ACC112 (cell line): ENCODE measurements around the gene KMT2C.

Experiments used
- H2AFZ ChIP-seq: fragments of 200-600 bp; sonication (generic); one replicate; pipeline ENCODE4 v1.6.0; 2017; ENCODE audit warnings: antibody characterized with exemption, low read length; ENCODE audit not compliant: unreplicated experiment
- H3K27ac ChIP-seq: fragments of 200-600 bp; sonication (generic); 2 replicates; pipeline ENCODE4 v1.5.1; 2014; ENCODE audit warnings: low read depth, mild to moderate bottlenecking, antibody characterized with exemption, low read length, moderate library complexity
- H3K27me3 ChIP-seq: fragments of 200-600 bp; sonication (generic); 2 replicates; pipeline ENCODE4 v1.6.1; 2014; ENCODE audit warnings: mild to moderate bottlenecking, antibody characterized with exemption, low read length, moderate library complexity, mixed read lengths; ENCODE audit not compliant: insufficient read depth
- H3K36me3 ChIP-seq: fragments of 200-600 bp; sonication (generic); 2 replicates; pipeline ENCODE4 v1.6.1; 2016; ENCODE audit warnings: mild to moderate bottlenecking, antibody characterized with exemption, low read length, moderate library complexity, mixed read lengths; ENCODE audit not compliant: insufficient read depth
- H3K4me1 ChIP-seq: fragments of 200-600 bp; sonication (generic); one replicate; pipeline ENCODE4 v1.6.1; 2016; ENCODE audit warnings: low read length, mixed read lengths; ENCODE audit not compliant: insufficient read depth, unreplicated experiment, control insufficient read depth
- H3K4me3 ChIP-seq: fragments of 200-600 bp; sonication (generic); 2 replicates; pipeline ENCODE4 v1.5.1; 2014; ENCODE audit warnings: mild to moderate bottlenecking, low read depth, low read length
- H3K79me2 ChIP-seq: fragments of 200-600 bp; sonication (generic); one replicate; pipeline ENCODE4 v1.6.0; 2016; ENCODE audit warnings: low read length; ENCODE audit not compliant: control insufficient read depth, unreplicated experiment, insufficient read depth

The KMT2C gene

GRCh38 chr7:152203095-152203494 is 232.7 kb downstream of the KMT2C start:
- Histone ChIP-seq H3K36me3 (peaks cover 12% of the 10 kb centered on the region), H3K27ac (no peak overlapping the region), H2AFZ (no peak overlapping the region), H3K4me3 (no peak overlapping the region), H3K79me2 (no peaks in the 10 kb centered on the region), H3K27me3 (no peaks in the 10 kb centered on the region), H3K4me1 (peaks cover 27% of the 10 kb centered on the region)

- no peak overlapping the region for H2AFZ ChIP-seq
- peak overlapping the region; percentile 35 for H3K27ac ChIP-seq
- no peaks in the 10 kb centered on the region for H3K79me2 ChIP-seq
- H3K27me3 ChIP-seq: no peaks in the 10 kb centered on the region
- peaks cover 15% of the 10 kb centered on the region for H3K36me3 ChIP-seq
- peaks cover 27% of the 10 kb centered on the region for H3K4me1 ChIP-seq
- H3K4me3 ChIP-seq: peak overlapping the region; percentile 8; the same call in 1 of the 2 replicates
These were observed 233.7 kb downstream of the KMT2C start for GRCh38 chr7:152202056-152202455.

- Histone ChIP-seq H3K36me3 (peaks cover 22% of the 10 kb centered on the region), H3K27ac (no peak overlapping the region), H3K79me2 (no peaks in the 10 kb centered on the region), H3K4me1 (peaks cover 27% of the 10 kb centered on the region), H2AFZ (no peak overlapping the region), H3K4me3 (no peak overlapping the region), H3K27me3 (no peaks in the 10 kb centered on the region)
These were observed 235.4 kb downstream of the KMT2C start for GRCh38 chr7:152200395-152200794.

DNA sequence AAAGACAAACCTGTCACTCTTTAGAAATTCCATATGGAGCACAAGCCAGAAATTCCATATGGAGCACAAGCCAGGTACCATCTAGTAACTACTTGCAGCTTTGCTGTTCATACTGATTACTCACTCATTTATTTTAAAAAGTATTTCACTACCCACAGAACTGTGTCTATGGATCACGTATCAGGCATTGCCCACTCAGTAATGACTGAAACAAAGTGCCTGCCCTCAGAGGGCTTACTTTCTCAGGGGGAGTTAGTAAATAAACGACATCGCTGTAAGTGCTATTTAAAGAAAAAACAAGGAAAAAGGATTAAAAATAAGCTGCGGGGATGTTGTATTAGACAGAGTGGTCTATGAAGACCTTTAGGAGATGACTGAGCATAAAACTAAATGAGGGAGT is 239.4 kb downstream of the KMT2C start:
- Histone ChIP-seq H3K27me3 (no peaks in the 10 kb centered on the region), H3K4me3 (no peak overlapping the region), H3K79me2 (no peaks in the 10 kb centered on the region), H3K4me1 (peaks cover 12% of the 10 kb centered on the region), H3K36me3 (peaks cover 41% of the 10 kb centered on the region), H2AFZ (no peak overlapping the region), H3K27ac (no peak overlapping the region)

- Histone ChIP-seq H3K4me1 (no peaks in the 10 kb centered on the region), H2AFZ (no peak overlapping the region), H3K36me3 (peaks cover 42% of the 10 kb centered on the region), H3K79me2 (no peaks in the 10 kb centered on the region), H3K4me3 (no peak overlapping the region), H3K27me3 (no peaks in the 10 kb centered on the region), H3K27ac (no peak overlapping the region)
These were observed 241.9 kb downstream of the KMT2C start for GRCh38 chr7:152193880-152194279.

DNA sequence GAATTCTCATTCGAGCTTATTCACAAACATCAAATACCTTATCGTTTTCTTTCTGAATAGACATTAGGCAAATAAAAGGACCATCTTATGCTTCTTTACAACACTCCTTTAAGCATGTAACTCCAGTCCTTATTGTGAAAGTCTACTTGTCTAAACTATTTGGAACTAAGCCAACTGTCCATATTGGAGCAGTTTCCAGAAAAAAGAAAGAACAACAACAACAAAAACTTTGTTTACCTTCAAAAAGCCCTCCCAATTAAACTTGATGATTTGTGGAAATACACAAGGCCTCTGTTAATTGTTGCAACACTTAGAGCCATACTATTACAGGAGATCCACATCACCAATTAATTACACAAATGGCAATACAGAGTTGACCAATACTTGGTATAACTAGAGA is 246.7 kb downstream of the KMT2C start:
- Histone ChIP-seq H3K4me3 (no peak overlapping the region), H3K79me2 (no peaks in the 10 kb centered on the region), H3K27me3 (no peaks in the 10 kb centered on the region), H3K4me1 (no peaks in the 10 kb centered on the region), H3K27ac (no peak overlapping the region), H2AFZ (no peak overlapping the region), H3K36me3 (peaks cover 27% of the 10 kb centered on the region)

- no peak overlapping the region for H3K4me3 ChIP-seq
- no peaks in the 10 kb centered on the region for H3K79me2 ChIP-seq
- peaks cover 33% of the 10 kb centered on the region for H3K36me3 ChIP-seq
These were observed 250.2 kb downstream of the KMT2C start for GRCh38 chr7:152185558-152185957.

DNA sequence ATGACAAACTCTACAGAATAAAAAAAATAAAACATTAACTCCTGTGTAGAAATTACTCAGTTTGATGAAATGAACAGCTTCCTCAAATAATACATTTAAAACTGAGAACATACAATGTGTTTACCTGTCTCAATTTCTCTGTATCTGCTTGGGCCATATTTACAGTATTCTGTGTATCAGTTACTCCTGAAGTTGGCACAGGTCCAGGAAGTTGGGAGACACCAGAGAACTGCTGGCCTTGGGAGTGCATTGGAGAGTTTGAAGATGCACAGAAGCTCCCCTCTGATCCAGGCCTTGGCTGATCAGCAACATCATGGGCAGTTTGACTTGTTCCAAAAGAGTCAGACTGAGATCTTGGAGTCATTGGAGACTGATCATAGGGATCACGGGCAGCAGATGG is 255.2 kb downstream of the KMT2C start:
- Histone ChIP-seq H3K27me3 (no peaks in the 10 kb centered on the region), H3K36me3 (peaks cover 56% of the 10 kb centered on the region), H3K27ac (no peak overlapping the region), H3K79me2 (no peaks in the 10 kb centered on the region), H2AFZ (no peak overlapping the region), H3K4me3 (no peak overlapping the region), H3K4me1 (no peaks in the 10 kb centered on the region)

More at GRCh38 chr7:152185558-152185957, 250.2 kb downstream of the KMT2C start:
- H3K27ac ChIP-seq: no peak overlapping the region
- H3K4me1 ChIP-seq: no peaks in the 10 kb centered on the region
- H2AFZ ChIP-seq: no peak overlapping the region
- no peaks in the 10 kb centered on the region for H3K27me3 ChIP-seq

DNA sequence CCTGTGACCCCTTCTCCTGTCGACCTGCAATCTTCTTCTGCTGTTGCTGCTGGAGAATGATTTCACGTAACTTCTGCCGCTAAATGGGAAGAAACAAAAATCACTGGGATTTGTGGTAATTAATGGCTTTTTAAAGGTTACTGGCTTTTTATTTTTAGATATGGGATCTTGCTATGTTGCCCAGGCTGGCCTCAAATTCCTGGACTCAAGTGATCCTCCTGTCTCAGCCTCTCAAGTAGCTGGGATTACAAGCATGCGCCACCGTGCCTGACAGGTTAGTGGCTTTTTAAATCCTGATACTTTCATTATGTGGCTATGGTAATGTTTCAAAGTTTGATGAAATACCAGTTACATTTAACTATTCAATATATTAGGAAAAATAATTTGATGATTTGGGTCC is 255.8 kb downstream of the KMT2C start:
- Histone ChIP-seq H3K27ac (no peak overlapping the region), H3K27me3 (no peaks in the 10 kb centered on the region), H2AFZ (no peak overlapping the region), H3K36me3 (peaks cover 56% of the 10 kb centered on the region), H3K4me3 (no peak overlapping the region), H3K4me1 (no peaks in the 10 kb centered on the region), H3K79me2 (no peaks in the 10 kb centered on the region)

DNA sequence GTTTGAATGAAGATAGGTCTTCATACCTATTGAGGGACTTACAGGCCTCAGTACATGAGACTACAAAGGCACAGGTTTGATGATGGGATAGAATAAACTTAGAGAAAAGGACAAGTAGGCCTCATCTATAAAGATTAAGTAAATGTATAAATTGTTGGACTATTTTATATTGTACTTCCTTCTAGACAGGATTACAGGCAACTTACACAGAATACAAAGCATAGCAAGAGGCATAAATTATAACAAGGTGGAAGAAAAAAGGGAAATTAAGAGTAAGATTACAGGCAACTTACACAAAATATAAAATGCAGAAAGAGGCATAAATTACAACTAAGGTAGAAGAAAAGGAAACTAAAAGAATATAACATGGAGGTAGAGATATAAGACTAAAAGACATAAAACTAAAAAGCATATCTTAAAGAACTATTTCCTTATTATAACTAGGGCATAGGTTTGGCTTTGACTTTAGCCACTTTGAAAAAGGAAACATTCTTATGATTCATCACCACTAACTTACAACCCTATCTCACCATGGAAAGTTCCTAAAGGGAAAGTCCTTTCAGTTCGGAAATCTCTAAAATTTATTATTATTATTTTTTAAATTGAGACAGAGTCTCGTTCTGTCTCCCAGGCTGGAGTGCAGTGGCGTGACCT is 257.3 kb downstream of the KMT2C start:
- Histone ChIP-seq H3K36me3 (peaks cover 61% of the 10 kb centered on the region), H3K27me3 (no peaks in the 10 kb centered on the region), H3K4me1 (no peaks in the 10 kb centered on the region), H2AFZ (no peak overlapping the region), H3K27ac (no peak overlapping the region), H3K79me2 (no peaks in the 10 kb centered on the region), H3K4me3 (no peak overlapping the region)

GRCh38 chr7:152177681-152178404 is 258.0 kb downstream of the KMT2C start:
- Histone ChIP-seq H3K4me1 (no peaks in the 10 kb centered on the region), H3K79me2 (no peaks in the 10 kb centered on the region), H3K27me3 (no peaks in the 10 kb centered on the region), H3K36me3 (peaks cover 61% of the 10 kb centered on the region), H2AFZ (no peak overlapping the region), H3K4me3 (no peak overlapping the region), H3K27ac (no peak overlapping the region)
